VCaP (cell line): ENCODE data around the gene PLEKHG4B.
A peak's percentile ranks its signal among the peaks of the same experiment; 100 is the strongest.

Experiments
- H3K27ac ChIP-seq: fragments of 450-650 bp; 2 replicates; pipeline ENCODE4 v1.5.1; 2017
- TF ChIP-seq, protein P1 (sequence below): fragments of 450-650 bp; conservative IDR thresholded peaks from 2 replicates; pipeline ENCODE4 v1.5.1; 2017; ENCODE audit warnings: mild to moderate bottlenecking, moderate library complexity

Gene PLEKHG4B

DNA sequence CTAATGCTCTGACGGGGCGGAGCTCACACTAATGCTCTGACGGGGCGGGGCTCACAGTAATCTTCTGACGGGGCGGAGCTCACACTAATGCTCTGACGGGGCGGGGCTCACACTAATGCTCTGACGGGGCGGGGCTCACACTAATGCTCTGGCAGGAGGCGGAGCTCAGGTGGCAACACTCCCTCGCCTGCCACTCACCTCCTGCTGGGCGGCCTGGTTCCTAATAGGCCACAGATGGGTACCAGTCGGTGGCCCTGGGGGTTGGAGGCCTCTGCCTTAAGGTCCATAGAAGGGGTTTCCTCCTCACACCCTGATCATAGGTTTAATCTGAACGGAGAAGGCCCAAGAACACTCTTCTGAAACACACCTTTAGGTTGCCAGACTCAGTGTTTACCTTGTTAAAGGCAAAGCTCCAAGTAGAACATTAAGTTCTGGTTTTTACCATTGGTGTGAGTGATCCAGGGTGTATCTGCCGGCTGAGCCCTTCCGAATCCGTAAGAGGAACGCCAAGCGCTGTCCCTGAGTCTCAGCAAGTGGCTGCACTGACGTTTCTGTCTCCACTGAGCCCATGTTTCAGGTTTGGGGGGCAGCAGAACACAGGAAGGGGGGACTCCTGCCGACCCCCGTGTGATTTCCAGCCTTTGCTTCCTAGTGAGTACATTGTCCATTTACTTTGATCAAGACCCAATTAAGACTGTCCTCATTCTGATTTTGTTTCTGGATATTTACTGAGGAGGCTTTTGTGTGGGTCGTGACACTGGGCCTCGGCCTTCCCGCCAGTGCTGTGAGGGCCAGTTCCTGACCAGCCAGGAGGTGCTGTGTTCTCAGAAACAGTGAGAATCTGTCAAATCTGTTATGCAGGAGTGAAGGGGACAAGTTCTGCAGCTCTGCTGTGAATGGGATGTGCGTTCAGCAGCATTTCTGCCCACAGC, 74.7 kb downstream of the PLEKHG4B start:
- TF ChIP-seq, protein P1, sequence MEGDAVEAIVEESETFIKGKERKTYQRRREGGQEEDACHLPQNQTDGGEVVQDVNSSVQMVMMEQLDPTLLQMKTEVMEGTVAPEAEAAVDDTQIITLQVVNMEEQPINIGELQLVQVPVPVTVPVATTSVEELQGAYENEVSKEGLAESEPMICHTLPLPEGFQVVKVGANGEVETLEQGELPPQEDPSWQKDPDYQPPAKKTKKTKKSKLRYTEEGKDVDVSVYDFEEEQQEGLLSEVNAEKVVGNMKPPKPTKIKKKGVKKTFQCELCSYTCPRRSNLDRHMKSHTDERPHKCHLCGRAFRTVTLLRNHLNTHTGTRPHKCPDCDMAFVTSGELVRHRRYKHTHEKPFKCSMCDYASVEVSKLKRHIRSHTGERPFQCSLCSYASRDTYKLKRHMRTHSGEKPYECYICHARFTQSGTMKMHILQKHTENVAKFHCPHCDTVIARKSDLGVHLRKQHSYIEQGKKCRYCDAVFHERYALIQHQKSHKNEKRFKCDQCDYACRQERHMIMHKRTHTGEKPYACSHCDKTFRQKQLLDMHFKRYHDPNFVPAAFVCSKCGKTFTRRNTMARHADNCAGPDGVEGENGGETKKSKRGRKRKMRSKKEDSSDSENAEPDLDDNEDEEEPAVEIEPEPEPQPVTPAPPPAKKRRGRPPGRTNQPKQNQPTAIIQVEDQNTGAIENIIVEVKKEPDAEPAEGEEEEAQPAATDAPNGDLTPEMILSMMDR = no peak
- H3K27ac ChIP-seq = peak overlapping the region; percentile 75

DNA sequence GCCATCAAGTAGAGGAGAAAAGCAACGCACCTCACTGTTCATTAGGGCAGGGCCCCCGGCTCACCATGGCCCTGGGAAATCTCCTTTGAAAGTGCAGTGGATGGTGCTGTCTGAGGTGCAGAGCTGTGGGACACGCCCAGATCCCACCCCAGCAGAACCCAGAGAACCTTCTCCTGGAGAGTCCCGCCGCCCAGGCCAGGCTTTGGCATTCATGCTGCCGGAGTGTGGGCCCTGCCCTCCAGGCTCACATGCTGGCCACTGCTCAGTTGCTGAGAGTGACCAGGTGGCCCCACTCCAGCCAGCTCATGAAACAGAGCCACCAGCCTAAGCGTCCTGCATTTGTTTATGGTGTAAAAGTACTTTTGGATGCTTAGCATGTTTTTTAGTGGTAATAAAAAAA, 75.5 kb downstream of the PLEKHG4B start:
- peak overlapping the region; percentile 75 for H3K27ac ChIP-seq
- TF ChIP-seq, protein P1 = no peak

DNA sequence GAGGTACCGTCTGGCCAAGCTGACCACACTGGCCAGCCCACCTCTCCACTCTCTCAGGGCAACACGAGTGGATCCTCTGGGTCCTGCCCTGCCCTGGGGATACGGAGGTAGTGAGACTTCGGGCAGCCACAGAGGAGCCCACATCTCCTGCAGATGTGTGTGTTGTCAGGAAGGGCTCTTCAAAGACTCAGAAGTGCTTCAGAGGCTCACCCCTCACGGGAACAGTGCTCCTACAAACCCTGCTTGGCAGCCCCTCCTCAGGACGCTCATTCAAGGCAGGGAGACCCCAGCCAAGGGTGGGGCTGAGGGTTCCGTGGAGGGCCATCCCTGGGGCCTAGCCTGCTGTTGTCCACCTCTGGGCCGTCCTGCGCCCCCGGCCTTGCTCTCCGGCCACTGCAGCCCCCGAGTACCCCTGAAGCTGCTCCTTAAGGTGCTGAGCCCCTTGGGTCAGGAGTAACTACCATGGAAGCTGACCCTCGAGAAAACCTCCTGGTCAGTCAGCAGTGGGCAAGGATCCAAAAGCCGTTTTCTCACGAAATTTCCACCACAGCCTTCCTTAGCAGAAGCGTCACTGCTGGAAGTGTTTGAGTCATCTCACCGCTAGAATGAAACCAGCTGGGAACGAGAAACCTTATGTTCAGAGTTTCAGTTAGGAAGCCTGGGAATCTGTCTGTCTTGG, 76.2 kb downstream of the PLEKHG4B start:
- H3K27ac ChIP-seq = peak overlapping the region; percentile 75
- TF ChIP-seq, protein P1 = no peak

DNA sequence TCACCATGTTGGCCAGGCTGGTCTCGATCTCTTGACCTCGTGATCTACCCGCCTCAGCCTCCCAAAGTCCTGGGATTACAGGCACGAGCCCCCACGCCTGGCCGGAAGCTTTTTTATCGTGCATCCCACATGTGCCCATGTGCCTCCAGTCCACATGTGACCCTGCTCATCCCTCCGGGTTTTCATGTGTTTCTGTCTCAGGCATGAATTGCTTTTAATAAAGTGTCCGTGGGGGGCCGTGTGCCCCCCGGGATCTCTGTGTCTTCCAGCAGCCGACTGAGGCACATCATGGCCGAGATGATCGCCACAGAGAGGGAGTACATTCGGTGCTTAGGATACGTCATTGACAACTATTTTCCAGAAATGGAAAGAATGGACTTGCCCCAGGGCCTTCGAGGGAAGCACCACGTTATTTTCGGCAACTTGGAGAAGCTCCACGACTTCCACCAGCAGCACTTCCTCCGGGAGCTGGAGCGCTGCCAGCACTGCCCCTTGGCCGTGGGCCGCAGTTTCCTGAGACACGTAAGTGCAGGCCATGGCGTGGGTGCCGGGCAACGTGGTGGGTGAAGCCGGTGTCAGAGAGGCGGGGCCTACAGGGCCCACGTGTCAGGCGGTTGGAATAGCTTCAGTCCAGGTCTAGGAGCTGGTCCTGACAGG, 77.2 kb downstream of the PLEKHG4B start:
- no peak overlapping the region for H3K27ac ChIP-seq

DNA sequence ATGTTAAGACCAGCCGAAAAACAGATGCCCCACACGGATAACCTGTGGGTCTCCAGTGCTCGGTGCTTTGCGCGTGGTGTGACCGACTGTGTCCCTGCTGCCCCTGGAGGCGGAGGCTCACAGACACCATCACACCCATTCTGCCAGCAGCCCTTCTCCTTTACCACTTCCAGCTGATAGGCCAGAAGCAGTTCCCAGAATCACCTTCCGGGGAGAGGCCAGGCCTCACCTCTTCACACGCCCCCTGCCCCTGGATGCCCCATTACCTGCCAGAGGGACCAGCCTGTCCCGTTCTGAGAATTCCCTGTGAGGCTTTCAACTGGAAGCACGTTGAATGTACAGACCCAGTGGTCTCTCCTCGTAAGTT, 77.7 kb downstream of the PLEKHG4B start:
- no peak overlapping the region for H3K27ac ChIP-seq
- TF ChIP-seq, protein P1 = no peak

More for the DNA sequence above, 77.2 kb downstream of the PLEKHG4B start:
- TF ChIP-seq, protein P1 = no peak

DNA sequence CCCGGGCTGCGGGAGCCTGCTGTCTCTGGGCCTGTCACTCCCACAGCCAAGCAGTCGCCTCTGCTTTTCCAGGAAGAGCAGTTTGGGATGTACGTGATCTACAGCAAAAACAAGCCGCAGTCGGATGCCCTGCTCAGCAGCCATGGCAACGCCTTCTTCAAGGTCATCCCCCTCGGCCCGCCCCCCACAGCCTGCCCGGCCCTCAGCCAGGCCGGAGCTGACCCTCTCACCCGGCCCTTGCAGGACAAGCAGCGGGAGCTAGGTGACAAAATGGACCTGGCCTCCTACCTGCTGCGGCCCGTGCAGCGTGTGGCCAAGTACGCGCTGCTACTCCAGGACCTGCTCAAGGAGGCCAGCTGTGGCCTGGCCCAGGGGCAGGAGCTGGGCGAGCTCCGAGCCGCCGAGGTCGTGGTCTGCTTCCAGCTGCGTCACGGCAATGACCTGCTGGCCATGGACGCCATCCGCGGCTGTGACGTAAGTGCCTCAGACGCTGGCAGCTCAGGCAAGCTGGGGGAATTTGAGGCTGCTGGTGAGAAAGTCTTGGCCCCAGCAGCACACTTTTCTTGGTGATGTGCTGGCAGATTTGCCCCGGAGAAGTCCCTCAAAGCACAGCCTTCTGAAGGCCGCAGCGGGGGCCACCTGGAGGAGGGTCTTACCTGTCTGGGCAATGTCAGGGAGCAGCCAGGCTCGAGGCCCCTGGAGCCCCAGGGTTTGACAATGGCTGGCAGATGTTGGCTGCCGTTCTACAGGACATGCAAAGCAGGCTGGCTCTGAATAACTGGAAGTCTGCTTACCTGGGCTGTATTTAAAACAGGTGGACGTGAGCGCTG, 79.2 kb downstream of the PLEKHG4B start:
- H3K27ac ChIP-seq = no peak overlapping the region

More for the DNA sequence above, 79.2 kb downstream of the PLEKHG4B start:
- TF ChIP-seq, protein P1 = no peak
